Measurements from ENCODE around the gene SCARF2. TPM values are rescaled to one million over a fixed set of nuclear protein-coding genes. Genes with fewer than 3 reads are reported as not detected.
A peak's percentile ranks its signal among the peaks of the same experiment; 100 is the strongest.

SCARF2 gene
- total RNA-seq, 1 experiment from 2014 or later: 10.8 TPM

DNA sequence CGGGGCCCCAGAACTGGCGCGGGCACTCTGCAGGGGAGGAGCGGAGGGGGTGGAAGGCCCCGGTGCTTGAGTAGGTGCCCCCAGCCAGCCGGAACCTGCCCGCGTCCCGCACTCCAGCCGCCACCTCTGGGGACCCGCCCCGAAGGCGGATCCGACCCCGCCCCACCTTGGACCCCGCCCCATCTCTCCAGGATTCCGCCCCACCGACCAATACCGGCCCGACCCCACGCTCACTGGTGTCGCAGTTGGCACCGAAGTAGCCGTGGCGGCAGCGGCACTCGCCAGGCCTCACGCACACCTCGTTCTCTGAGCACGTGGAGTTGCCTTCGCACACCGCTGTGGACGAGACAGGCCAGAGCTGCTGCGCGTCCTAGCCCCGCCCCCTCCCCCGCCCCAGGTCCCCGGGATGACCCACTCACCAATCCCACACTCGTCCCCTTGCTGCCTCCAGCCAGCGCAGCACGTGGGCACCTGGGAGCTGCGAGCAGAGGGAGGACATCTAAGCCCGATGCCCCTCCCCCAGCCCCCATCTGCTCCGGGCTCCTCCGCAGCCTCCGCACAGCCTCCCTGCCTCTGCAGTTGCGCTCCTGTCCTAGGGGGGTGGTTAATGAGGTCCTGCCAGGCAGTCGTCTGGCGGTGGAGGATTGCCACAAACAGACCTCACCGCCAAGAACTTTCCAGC lies 6.0 kb downstream of the SCARF2 start:
- Histone ChIP-seq H4K20me1 (ENCODE audit: control insufficient read depth, insufficient read depth, insufficient read length) (peaks cover 3% of the 10 kb centered on the region), H3K27me3 (ENCODE audit: insufficient read depth, low read length) (peaks cover 6% of the 10 kb centered on the region; the same call in 1 of the 2 replicates), H3K23me2 (ENCODE audit: insufficient read length, low read depth, low read length, poor library complexity, severe bottlenecking) (peaks cover 12% of the 10 kb centered on the region), H3K4me1 (ENCODE audit: insufficient read depth, low read length) (0 out of 2 replicates have a peak, but pooled peaks cover 2% of the 10 kb centered on the region), H2AFZ (ENCODE audit: low read length) (no peak overlapping the region), H3K4me2 (ENCODE audit: insufficient read depth, insufficient read length, low read length) (peak overlapping the region; percentile 40), H4K5ac (ENCODE audit: insufficient read length, low read depth, low read length) (no peak overlapping the region), H2BK15ac (ENCODE audit: low read depth, low read length) (no peak overlapping the region), H2BK5ac (ENCODE audit: insufficient read length, low read length) (no peak overlapping the region), H4K91ac (ENCODE audit: insufficient read length, low read depth, low read length) (no peak overlapping the region), H3K56ac (ENCODE audit: insufficient read length, low read depth, low read length) (no peak overlapping the region), H3K4ac (ENCODE audit: low read depth, low read length) (no peak overlapping the region), H3T11ph (ENCODE audit: low read length) (no peak overlapping the region), H2BK120ac (ENCODE audit: low read depth, low read length, poor library complexity, severe bottlenecking) (no peak overlapping the region), H2AK5ac (ENCODE audit: insufficient read length, low read length) (no peak overlapping the region), H3K18ac (ENCODE audit: insufficient read length, low read depth, low read length) (peak overlapping the region; percentile 80), H3K9me3 (ENCODE audit: control insufficient read depth, low read depth, low read length) (no peaks in the 10 kb centered on the region), H3K14ac (ENCODE audit: insufficient read depth, low read length) (no peak overlapping the region), H3K79me1 (ENCODE audit: insufficient read depth, low read depth, low read length, poor library complexity, severe bottlenecking) (no peaks in the 10 kb centered on the region), H2BK20ac (ENCODE audit: low read depth, low read length, poor library complexity, severe bottlenecking) (no peak overlapping the region), H3K23ac (ENCODE audit: insufficient read length, low read depth, low read length) (no peak overlapping the region), H4K8ac (replicated peaks; ENCODE audit: insufficient read length, low read depth, low read length) (no peak overlapping the region), H3K9ac (ENCODE audit: extremely low read depth, insufficient read length, low read length) (no peak overlapping the region), H3K79me2 (ENCODE audit: insufficient read depth, low read length) (no peaks in the 10 kb centered on the region), H3K27ac (ENCODE audit: insufficient read length, low read depth, low read length) (no peak overlapping the region), H2BK12ac (ENCODE audit: insufficient read length, low read depth, low read length) (no peak overlapping the region)
- H3K36me3 Mint-ChIP-seq (ENCODE audit: insufficient read depth in 1 of 3, low read depth in 3 of 3): peaks cover 0 to 16% (median 12%) of the 10 kb centered on the region in 3 experiments; a peak in 4 of 7 replicates
- peak; percentile 59 for DNase-seq
- WGBS (ENCODE audit: extremely low coverage, insufficient read length, low lambda C conversion rate): no CpG with 5 or more reads among the region's 50 CpGs
- TF ChIP-seq, protein P1, sequence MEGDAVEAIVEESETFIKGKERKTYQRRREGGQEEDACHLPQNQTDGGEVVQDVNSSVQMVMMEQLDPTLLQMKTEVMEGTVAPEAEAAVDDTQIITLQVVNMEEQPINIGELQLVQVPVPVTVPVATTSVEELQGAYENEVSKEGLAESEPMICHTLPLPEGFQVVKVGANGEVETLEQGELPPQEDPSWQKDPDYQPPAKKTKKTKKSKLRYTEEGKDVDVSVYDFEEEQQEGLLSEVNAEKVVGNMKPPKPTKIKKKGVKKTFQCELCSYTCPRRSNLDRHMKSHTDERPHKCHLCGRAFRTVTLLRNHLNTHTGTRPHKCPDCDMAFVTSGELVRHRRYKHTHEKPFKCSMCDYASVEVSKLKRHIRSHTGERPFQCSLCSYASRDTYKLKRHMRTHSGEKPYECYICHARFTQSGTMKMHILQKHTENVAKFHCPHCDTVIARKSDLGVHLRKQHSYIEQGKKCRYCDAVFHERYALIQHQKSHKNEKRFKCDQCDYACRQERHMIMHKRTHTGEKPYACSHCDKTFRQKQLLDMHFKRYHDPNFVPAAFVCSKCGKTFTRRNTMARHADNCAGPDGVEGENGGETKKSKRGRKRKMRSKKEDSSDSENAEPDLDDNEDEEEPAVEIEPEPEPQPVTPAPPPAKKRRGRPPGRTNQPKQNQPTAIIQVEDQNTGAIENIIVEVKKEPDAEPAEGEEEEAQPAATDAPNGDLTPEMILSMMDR (conservative IDR thresholded peaks at IDR 0.05): no peak
- peaks cover 74% of the 10 kb centered on the region for H3K27me3 Mint-ChIP-seq (ENCODE audit: low read depth)
- H3K4me3 Mint-ChIP-seq: peak overlapping the region; percentile 51 to 80
- H3K9me3 Mint-ChIP-seq: no peaks in the 10 kb centered on the region
- H3K27ac Mint-ChIP-seq: no peak overlapping the region
- peaks cover 10 to 13% of the 10 kb centered on the region in 2 experiments for H3K4me1 Mint-ChIP-seq
